Stimulated activated CD4-positive, alpha-beta T cell treated with anti-CD3 and anti-CD28 coated beads, Interleukin-15, amount 100 ng/mL, for 1 hour (primary cell): ENCODE measurements around the gene FRMD4A.
"Not testable (repeated sequence)": the region's sequence is repeated elsewhere in the genome, so short reads cannot be mapped to it uniquely, and the experiment has no call there.

Source experiments
- DNase-seq, 2 donors: peaks; one replicate each; pipeline ENCODE4 v3.0.0-alpha.2; 2020; ENCODE audit warnings: low read depth in 1 of 2, low spot score in 1 of 2

Gene FRMD4A

DNA sequence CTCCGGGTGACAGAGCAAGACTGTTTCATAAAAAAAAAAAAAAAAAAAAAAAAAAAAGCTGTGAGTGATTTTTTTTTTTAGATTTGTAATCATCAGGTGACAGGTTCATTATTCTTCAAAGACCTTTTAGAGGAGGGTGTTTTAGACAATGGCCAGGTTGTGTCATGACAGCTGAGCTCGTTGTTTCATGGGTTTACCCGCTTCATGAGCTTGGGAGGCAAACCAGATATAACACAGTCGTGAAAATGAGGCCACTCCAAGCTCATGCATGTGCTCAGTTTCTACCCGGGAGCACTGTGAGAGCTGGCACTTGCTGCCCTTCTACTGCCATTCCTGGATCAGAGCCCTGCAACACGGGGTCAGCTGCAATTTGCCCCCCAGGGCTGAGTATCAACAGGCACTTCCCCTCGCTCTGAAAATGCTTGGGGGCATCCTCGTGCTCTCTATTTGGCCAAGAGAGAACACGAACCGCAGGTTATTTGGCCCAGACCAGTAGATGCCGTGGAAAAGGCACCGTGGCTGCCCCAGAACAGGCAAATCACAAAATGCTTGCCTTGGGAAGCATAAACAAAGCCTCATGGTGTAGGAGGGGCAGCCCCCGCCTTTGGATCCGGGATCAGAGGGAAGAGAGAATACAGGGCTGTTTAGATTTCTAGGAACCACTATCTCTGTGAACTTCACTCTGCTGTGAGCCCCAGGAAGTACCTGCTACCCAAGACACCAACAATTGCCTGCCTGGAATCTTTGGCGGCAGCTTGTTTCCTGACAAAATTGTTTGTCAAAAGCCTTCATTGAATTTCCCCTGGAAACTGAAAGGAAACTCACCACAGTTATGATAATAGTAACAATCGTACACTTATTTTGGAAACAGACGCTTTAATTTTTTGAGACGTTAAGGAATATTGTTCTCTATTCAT lies 371.0 kb downstream of the FRMD4A start:
- DNase-seq = no peak

DNA sequence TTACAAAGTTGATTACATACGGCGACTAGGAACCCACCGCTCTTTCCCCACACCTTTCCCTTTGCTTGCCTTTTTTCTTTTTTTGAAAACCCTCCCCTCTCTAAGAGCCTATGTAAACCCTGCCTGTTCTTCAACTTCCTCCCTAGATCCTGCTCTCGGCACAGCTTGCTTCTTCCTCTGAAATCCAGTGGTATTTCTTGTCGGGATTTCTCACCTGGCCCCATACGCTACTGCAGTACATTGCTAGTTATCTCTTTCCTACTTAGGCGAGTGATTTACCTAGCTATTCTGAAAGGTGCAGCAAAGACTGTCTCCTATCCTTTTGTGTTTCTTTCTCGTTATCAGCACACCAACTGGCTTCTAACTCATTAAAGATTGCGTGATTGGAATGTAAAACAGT lies 372.9 kb downstream of the FRMD4A start:
- DNase-seq = no peak

- no peak for DNase-seq
These were observed 373.9 kb downstream of the FRMD4A start for GRCh38 chr10:13956826-13957225.

GRCh38 chr10:13955409-13956068 lies 375.2 kb downstream of the FRMD4A start:
- DNase-seq = no peak

DNA sequence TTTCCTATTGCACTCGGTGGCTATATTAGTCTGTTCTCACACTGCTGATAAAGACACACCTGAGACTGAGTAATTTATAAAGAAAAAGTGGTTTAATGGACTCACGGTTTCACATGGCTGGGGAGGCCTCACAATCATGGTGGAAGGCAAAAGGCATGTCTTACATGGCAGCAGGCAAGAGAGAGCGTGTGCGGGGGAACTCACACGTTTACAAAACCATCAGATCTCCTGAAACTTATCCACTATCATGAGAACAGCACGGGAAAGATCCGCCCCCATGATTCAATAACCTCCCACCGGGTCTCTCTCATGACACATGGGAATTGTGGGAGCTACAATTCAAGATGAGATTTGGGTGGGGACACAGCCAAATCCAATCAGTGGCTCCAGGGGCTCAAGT lies 376.5 kb downstream of the FRMD4A start:
- DNase-seq = not testable (repeated sequence)

DNA sequence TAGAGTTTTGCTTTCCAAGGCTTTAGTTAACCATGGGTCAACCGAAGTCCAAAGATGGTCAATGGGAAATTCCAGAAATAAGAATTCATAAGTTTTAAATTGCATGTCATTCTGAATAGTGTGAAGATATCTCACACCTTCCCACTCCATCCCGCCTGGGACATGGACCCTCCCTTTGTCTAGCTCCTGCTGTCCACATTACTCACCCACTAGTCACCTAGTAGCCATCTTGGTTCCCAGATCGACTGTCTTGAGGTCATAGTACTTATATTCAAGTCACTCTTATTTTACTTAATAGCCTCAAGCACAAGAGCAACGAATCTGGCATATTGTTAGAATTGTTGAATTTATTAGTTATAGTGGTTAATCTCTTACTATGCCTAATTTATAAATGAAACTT lies 377.4 kb downstream of the FRMD4A start:
- DNase-seq = no peak

DNA sequence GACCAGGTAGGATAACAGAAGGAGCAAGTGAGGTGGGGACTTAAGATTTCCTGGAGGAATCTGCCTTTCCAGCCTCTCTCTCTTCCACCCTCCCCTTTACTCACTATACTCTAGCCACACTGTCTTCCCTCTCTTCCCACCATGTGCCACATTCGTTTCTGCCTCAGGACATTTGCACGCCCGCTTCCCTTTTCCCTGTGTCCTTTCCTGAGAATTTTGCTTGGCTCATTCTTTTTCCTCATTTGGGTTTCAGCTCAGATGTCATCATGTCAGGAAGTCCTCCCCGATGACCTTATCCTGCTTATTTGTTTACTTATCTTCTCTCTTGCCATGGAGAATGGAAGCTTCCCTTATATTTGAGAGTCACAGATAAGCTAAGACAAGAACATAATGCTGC lies 380.2 kb downstream of the FRMD4A start:
- DNase-seq = no peak

DNA sequence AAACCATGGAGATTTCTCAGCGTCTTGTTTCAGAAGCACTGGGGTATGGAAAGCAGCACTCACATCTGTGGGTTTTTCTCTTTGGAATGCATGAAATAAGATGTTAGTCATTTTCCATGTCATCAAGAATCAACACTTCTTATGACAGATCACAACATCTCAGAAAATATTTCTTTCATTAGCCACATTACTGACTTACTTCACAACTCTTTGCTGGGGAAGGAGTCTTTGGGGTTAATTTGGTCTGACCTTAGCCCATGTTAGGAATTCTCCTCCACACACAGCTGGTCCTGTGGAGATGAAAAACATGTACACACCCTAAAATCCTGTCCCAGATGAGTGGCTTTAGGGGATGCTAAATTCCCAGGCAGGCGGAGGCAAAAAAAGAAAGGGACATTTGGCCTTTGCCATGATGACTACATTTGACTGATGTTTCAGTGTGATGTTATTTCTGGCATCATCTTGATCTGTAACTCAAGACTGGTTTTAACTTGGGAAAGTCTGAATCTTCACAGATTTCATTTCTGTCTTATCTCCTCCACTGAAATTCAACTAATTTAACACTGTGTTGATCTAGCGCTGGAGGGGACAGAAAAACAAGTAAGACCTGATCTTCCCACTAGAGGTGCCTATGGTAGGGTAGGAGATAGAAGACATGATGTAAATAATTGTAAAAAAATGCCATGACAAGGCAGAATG lies 380.7 kb downstream of the FRMD4A start:
- DNase-seq = no peak

- no peak for DNase-seq
These were observed 384.6 kb downstream of the FRMD4A start for GRCh38 chr10:13946209-13946460.

- DNase-seq = no peak
These were observed 385.1 kb downstream of the FRMD4A start for GRCh38 chr10:13945390-13946208.

DNA sequence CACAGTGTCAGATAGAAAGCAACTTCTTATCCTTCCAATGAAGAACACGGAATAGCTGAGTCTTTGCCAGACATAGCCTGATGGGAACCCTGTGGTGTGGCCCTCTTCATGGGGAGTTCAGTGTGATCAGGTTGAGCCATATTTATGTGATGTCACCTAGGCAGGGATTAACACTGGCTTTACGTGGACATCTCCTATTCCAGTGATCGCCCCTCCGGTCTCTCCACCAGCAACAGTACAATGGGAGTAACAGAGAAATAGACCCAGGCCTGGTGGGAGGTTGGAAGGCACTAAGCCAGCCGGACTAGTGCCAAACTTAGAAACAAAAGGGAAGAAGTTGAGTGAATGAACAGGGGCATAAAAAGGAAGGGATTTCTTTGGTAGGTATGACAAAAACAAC lies 385.9 kb downstream of the FRMD4A start:
- DNase-seq = no peak

DNA sequence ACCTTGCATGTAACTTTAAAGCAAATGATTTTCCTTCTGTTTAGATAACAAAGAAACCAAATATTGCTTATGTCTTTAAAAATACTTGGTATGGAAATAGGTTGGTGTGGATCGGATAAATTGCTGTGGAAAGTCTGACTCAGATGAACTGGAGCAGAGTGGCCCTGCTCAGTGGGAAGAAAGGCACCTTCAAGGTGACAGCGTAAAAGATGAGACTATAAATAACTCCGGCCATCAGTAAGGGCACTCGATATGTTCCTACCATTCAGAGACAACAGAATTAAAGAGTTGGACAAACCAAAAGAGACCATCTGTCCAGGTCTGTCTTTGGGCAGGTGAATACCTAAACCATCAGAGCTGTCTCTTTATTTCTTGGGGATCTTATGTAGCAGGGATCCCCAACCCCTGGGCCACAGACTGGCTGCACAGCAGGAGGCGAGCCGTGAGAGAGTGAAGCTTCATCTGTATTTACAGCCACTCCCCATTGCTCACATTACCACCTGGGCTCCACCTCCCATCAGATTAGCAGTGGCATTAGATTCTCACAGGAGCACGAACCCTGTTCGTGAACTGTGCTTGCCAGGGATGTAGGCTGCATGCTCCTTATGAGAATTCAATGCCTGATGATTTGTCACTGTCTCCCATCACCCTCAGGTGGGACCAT lies 386.9 kb downstream of the FRMD4A start:
- DNase-seq = no peak

- DNase-seq = no peak
These were observed 388.7 kb downstream of the FRMD4A start for GRCh38 chr10:13942035-13942434.

DNA sequence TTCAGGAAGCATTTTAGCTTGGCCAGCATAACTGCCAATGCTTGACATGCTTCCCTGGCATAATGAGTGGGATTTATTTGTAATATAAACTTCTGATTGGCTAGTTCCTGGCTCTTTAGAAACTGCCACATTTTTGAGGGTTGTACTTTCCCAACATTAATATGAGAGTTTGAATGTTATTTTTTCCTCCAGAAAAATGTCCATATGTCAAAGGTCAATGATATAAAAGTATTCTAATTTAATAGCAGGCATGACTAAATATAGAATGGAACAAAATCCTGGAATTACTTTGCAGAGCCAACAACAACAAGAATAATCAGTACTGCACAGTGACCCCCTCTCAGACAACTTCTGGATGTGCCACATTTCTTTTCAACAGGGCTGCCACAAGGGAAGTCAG lies 391.3 kb downstream of the FRMD4A start:
- no peak for DNase-seq

DNA sequence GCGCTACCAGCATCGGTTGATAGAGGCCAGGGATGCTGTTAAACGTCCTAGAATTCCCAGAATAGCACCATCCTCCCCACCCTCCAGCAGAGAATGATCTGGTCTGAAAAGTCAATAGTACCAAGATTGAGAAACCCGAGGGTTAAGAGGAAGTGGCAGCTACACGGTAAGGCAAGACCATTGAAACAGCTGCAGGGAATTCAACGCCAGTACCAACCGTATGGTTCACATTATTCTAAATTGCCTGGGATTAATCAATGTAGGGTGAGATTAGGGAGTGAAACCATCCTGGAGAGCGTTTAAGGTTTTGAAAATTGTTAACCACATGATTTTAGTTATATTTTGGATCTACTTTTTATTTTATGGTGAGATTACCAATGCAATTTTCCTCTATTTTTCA lies 391.8 kb downstream of the FRMD4A start:
- no peak for DNase-seq

DNA sequence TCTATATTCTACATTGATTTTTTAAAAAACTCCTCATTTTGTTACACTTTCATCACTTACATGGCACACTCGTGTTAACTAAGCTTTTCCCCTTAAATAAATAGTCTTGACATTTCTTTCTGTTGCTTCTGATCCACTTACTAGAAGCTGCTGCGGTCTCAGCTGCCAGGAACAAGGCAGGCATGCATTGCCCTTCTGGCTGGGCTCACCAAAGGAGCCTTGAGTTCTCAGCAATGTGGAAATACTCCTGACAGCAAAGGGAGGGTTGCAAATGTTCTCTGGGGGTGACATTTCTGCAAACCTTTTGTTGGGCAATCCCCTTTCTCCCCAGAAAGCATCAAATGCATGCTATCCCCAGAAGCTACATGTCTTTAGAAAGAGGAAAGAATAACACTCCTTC lies 393.9 kb downstream of the FRMD4A start:
- DNase-seq = no peak

GRCh38 chr10:13930120-13930519 lies 400.6 kb downstream of the FRMD4A start:
- DNase-seq = no peak

DNA sequence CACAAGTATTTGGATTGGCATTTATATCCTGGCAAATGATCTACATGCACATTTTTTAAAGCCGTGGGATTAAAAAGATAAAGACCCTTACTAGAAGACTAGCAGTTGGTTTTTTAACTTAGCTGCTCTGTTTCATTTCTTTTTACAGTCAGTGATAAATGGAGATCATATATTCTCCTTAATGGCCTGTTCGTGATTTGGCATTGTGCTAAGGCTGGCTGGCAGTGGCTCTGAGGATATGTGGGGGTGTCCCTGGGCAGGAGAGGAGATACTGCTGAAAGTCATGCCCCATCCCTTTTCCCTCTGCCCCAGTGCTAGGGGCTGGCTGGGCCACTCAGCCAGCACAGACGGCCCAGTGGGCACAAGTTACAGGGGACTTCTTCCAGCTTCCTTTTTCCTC lies 402.3 kb downstream of the FRMD4A start:
- DNase-seq = no peak

GRCh38 chr10:13925971-13926780 lies 404.5 kb downstream of the FRMD4A start:
- DNase-seq = no peak
